HS-27A (cell line): ENCODE results near the gene TDRD6.

Experiments
- DNase-seq: peaks from one replicate; pipeline ENCODE4 v3.0.0-alpha.2; 2012; ENCODE audit warnings: low read depth, missing footprints

Gene TDRD6

DNA sequence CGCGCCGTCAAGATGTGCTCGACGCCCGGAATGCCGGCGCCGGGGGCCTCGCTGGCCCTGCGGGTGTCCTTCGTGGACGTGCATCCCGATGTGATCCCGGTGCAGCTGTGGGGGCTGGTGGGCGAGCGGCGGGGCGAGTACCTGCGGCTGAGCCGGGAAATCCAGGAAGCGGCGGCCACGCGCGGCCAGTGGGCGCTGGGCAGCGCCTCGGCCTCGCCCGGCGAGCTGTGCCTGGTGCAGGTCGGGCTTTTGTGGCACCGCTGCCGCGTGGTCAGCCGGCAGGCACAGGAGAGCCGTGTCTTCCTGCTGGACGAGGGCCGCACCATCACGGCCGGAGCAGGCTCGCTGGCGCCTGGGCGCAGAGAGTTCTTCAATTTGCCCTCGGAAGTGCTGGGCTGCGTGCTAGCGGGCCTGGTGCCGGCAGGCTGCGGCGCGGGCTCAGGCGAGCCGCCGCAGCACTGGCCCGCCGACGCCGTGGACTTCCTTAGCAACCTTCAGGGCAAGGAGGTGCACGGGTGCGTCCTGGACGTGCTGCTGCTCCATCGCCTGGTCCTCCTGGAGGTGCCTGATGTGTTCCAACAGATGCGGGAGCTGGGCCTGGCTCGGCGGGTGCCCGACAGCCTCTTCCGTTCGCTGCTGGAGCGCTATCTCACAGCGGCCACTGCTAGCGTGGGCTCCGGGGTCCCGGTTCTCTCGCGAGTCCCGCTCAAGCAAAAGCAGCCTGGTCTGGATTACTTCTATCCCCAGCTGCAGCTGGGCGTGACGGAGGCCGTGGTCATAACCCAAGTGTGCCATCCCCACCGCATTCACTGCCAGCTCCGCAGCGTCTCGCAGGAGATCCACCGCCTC, 656 bp downstream of the TDRD6 start:
- no peak for DNase-seq

DNA sequence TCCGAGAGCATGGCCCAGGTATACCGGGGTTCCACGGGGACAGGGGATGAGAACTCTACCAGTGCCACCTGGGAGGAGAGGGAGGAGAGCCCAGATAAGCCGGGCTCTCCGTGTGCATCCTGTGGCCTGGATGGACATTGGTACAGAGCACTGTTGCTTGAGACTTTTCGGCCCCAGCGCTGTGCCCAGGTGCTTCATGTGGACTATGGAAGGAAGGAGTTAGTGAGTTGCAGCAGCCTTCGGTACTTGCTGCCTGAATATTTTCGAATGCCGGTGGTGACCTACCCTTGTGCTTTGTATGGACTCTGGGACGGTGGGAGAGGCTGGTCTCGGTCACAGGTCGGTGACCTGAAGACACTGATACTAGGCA, 1.3 kb downstream of the TDRD6 start:
- no peak for DNase-seq

DNA sequence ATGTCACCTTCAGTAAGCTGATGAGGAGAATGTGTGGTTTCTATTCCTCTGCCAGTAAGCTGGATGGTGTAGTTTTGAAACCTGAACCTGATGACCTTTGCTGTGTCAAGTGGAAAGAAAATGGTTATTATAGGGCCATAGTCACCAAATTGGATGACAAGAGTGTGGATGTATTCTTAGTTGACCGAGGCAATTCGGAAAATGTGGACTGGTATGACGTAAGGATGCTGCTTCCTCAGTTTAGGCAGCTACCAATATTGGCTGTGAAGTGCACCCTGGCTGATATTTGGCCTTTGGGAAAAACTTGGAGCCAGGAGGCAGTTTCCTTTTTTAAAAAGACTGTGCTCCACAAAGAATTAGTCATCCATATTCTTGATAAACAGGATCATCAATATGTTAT, 2.0 kb downstream of the TDRD6 start:
- no peak for DNase-seq

DNA sequence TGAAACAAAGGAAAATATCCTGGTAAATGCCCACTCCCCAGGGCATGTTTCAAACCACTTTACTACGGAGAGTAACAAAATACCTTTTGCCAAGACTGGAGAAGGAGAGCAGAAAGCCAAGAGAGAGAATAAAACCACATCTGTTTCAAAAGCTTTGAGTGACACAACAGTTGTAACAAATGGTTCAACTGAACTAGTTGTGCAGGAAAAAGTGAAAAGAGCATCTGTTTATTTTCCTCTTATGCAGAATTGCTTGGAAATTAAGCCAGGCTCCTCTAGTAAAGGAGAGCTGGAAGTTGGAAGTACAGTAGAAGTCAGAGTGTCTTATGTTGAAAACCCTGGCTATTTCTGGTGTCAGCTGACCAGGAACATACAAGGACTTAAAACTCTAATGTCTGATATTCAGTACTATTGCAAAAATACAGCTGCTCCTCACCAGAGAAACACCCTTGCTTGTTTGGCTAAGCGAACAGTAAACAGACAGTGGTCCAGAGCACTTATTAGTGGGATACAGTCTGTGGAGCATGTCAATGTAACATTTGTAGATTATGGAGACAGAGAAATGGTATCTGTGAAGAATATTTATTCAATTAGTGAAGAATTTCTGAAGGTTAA, 2.6 kb downstream of the TDRD6 start:
- DNase-seq = no peak

DNA sequence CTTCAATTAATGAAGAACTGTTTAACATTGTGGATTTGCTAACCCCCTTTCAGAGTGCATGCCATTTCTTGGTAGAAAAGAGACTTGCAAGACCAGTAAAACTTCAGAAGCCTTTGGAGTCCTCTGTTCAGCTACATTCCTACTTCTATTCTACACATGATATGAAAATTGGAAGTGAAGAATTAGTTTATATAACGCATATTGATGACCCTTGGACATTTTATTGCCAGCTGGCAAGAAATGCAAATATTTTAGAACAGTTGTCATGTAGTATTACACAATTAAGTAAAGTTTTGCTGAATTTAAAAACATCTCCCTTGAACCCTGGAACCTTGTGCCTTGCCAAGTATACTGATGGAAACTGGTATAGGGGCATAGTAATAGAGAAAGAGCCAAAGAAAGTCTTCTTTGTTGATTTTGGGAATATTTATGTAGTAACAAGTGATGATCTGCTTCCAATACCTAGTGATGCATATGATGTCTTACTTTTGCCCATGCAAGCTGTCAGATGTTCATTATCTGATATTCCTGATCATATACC, 3.3 kb downstream of the TDRD6 start:
- DNase-seq = no peak

DNA sequence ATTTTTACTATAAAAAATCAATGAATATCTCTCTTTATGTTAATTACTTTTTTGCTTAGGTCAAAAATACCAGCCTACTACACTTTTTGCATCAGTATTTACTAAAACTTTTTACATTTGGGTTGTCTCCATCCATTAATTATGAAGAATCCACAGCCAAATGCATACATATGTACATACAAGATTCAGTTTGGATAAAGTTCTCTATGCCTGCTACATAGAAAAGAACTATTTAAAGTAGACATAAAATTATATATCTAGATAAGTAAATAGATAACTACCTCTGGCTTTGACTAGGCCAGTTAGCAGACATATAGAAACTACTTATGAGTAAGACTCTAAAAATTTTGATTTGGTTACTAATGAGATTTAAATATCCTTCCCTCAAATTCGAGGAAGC, 12.3 kb downstream of the TDRD6 start:
- DNase-seq = no peak

DNA sequence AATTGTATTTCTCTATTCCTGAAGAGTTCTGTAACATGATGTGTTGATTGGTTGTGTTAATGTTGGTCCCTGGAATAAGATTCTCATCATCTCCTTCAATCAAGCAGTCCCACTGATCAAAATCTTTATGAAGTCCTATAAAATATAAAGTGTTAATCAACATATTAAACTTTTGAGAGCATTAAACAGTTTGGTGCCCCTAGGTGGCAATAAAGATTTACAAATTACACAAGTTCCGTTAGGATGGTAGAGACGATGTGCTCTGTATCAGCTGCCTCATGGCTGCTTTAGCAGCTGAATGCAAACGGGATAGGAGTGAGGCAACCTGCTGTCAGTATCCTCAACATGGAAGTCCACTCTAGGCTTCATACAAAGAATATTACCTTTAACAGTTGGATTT, 16.9 kb downstream of the TDRD6 start:
- DNase-seq = no peak

DNA sequence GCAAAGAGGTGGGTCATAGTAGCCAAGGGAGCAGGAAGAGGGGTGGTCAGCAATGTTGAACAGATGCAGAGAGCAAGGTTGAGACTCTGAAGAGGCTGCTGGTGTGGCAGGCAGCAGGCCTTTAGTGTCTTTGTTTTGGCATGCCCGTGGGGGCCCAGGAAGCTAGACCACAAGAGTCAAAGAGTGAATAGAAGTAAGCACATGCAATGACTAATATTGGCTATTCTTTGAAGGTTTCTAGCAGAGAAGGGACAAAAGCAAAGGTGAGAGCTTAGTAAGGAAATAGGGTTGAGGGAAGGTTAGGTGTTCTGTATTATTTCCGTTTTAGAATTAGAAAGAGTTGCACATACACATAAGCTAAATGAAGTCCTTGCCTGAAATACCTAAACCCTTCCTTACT, 18.8 kb downstream of the TDRD6 start:
- no peak for DNase-seq

DNA sequence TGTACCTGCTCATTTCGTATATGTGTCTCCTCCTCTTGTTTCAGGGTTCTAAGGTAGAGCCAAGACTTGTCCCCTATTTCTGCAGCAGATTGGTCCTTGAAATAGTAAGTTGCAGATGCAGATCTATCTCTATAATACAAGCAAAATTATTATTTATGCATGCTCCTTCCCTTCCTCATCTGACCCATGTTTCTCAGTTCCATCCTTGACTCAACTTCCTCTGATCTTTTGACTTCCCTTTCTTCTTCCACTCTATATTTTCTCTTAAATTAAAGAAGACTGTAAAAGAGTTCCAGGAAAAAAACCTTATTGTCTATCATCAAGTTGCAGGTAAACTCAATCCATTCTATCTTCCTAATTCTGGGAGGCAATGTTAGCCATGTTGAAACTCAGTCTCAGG, 23.8 kb downstream of the TDRD6 start:
- no peak for DNase-seq

DNA sequence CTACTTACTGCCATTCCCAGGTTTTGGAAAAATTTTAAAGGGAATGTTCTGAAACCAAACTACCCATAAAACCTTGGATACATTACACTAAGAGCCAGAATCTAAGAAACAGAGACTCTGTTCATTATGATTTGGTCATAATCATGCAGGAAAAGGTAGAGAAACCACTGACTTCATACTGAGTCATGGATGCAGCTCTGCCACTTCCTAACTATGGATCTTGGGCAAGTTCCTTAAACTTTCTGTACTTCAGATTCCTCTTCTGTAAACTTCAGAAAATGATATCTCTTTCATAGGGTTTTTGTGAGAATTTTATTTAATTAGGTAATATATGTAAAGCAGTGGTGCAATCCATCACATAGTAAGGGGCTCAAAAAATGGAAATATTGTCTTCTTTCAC, 27.5 kb downstream of the TDRD6 start:
- DNase-seq = no peak

DNA sequence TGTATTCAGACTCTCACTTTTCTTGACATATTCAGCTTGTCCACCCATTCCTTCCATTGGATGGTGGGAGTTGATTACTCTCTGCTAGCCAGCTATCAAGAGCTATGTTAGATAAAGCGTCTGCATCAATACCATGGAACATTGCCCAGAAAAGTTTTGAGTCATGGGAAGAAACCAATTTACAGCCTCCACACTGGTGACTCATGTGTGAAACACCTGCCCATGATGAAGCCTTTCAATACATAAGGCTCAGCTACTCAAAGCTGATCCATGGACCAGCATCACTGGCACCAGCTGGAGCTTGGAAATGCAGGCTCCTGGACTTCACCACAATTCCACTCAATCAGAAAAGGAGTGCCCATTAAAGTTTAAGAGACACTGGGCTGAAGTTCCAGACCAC, 31.4 kb downstream of the TDRD6 start:
- no peak for DNase-seq

DNA sequence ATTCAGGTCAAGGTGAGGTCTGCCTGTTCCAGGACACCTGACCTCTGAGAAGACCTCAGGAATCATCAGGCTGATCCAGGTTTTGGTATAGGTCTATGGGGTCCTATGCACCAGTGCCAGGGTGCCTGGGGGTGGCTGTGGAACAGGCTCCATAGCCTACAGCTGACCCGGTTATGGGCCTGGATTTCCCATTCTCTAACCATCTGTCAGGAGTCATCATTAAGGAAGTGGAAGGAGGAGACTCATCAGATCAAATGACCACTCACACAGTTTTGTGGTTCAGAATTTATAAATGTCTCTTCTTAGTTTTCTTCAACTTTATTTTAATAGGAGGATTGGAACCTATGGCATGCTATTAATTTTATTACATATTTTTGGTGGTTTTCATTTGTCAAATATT, 32.7 kb downstream of the TDRD6 start:
- no peak for DNase-seq

DNA sequence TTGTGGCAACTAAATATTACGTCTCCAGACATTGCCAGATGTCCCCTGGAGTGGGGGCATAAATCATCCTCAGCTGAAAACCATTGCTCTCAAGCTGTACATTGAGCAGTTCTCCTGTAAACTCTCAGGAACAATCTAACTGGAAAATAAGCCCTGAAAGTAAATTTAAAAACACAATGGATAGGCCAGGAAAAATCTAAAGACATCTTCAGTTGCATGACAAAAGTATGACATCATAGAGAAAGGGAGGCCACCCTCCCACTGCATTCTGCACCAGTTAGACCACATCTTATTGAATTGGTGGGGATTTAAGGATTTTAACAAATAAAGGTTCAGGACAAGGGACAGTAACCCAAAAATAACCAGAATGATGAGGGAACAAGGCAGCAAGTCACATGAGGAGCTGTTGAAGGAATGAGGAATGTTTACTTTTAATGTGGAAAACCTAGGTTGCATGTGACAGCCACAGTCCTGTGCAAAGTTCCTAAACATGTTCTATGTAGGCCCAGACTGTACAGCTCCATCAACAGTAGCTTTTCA, 42.2 kb downstream of the TDRD6 start:
- no peak for DNase-seq

DNA sequence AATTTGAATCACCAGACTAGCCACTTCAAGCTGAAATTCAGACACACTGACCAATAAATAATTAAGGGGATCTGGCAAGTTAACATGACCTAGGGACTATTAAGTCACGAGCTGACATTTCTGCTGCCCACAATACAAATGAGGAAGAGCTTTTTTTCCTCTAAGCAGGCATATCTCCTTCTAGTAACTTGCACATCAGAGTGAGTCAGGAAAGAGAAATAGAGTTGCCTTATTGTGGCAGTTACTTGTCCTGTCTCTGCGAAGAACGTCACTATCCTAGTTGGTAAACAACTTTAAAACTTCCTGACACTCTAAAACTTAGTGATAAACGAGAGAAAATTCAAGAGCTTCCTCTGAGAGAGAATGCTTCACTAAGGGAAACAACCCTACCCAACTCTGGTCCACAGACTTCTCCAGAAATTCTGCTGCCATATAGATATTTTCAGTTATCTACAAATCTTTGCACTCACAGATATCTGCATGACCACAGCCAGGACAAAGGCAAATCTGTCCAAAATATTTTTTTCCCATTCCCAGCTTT, 43.3 kb downstream of the TDRD6 start:
- no peak for DNase-seq

DNA sequence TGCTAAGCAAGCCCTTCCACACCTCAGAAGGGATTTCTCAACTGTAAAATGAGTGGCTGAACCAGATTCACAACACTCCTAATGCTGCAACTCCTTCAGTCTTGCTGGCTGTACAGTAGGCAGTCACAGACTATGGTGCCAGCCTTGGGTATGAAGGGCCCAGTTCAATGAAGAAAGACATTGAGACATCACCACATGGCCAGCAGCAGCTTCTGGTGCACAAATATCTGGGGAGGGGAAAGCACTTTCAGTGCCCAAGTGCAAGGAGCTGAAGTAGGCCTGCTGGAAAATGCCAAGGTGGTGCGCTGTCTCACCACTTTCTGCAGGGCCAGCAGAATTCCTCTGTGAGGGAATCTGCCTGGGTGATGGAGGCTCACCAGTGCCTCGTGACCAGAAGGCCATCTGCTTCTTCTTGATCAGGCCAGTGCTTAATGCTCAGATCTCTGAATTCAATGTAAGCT, 45.7 kb downstream of the TDRD6 start:
- no peak for DNase-seq

DNA sequence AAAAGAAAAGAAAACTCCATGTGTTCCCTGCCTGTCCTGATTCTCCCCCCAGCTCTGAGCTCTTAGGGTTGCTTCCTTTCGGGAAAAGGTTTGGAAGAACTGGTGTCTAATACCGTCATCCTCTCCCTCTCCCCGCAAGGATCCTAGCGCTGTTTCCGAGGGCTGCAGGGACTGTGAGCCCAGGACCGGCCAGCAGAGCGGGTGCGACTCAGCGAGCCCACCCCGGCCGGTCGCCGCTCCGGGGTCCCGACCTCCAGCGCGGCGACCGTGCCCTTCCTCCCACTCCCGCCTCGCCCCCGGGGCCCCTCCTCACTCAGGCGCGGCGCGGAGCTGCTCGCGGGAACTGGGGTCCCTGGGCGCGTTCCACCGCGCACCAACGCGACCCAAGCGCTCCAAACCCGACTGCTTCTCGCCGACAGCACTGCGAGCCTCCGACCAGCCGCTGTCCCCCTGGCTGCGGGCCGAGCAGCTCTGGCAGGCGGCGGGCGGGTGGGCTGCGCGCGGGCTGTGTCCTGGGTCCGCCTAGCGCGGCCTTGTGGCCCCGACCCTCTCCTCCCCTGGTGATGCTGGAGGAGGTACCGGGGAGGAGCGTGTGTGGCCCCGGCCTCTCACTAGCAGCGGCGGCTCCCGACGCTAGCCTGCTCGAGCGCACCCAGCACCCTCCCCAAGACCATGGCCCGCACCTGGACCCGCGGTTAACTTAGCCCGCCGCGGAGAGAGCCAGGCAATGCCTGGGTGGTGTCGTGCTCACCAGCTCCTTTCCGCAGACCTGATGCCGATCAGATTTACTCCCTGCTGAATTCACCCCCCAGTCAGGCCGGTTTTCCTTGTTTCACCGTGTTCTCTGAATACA, 47.4 kb downstream of the TDRD6 start, which contains the start of gene PLA2G7:
Gene PLA2G7, minus strand, starts transcription at position 509 of the 853 bp plus-strand sequence. CDS start 12,484 bp downstream, outside the sequence.
- DNase-seq = no peak

DNA sequence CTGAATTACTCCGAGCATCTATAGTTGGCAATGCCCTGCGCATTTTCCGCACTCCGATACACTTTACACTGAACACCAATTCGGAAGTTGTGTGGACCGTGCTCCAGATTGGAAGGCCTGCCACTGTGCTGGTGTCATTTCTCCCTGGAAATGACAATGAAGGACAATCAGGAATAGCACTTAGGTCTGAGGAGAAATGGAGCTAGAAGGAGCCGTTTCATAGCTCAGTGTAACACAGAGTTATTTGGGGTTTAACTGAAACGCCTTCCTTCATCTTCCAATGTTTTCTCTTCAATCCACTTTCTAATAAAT, 48.0 kb downstream of the TDRD6 start:
- DNase-seq = no peak

DNA sequence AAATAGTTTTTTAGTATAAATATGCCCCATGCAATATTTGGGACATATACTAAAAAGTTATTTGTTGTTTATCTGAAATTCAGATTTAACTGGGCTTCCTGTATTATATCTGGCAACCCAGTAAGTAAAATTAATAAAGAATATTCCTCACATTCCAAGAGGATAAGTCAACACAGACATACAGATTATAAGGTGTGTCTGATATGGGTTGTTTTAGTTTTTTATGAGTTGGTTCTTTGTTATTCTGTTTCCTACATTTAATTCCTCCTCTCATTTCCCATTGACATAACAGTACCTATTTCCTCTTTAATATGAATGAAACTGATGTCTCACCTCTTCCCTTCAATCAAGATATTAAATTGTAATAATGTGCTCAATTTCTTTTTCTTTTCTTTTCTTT, 49.2 kb downstream of the TDRD6 start:
- DNase-seq = no peak

DNA sequence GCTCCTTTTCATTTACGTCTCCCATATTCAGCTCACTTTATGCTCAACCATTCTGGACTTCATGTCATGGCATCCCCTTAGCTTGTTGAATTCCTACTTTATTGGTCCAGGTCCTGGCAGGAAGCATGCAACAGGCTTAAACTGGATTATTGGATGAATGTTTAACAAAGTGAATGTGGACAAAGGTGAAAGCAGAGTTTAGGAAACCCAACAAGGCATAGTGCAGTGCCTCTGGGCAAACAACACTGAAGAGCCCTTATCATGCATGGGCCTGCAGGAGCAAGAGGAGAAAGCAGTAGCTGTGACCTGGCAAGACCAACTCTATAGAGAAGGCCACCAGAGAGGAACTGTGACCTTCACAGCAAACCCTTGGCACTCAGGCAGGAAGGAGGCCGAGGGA, 53.8 kb downstream of the TDRD6 start:
- no peak for DNase-seq

DNA sequence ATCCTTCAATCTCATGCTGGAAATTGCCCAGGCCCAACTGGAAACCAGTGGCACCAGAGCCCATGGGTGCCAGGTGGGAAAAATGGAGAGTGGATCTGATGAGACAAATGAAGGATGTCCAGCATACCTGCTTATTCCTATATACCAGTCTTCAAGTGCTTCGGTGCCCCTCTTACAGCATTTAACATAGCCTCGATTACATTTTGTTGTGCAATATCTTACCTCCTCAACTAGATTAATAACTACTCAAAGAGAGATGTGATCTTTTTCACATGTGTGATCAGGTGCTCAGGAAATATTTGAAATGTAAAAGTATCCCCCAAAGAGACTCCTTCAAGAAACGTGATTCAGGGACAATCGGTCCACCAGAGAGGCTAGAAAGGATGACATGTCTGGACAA, 54.2 kb downstream of the TDRD6 start:
- no peak for DNase-seq

DNA sequence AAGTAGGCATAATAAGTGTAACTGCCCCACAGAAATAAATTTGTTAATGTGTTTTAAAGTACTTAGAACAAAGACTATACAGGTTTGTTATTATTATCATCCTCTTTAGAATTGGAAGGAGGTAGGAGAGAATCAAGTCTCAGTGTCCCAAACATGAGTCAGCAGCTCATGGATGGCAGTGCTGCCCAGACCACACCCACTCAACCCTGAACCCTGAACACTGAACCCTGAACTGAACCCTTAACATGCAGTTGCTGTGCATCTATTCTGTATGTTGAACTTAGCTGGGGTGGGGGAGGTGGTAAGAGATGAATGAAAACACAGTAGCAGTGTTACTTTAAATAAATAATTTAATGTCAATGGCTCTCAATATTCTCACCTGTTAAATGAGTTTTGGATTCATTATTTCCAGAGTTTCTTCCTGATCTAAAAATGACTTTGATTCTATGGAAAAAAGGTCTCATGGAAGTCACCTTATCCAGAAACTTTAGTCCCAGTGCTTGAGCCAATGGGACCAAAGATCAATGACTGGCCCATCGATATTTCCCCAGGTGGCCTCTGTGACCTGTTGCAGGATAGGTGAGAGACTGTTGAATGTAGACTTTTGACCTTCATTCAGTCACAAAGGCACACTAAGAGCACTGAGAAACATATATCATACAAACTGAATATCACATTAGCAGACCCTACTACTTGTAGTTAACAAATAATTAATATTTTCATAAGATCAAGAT, 55.9 kb downstream of the TDRD6 start:
- DNase-seq = no peak
